ENCODE data around the gene HAUS7. TPM values are rescaled to one million over a fixed set of nuclear protein-coding genes. Genes with fewer than 3 reads are reported as not detected.

The HAUS7 gene
- total and polyA plus RNA-seq, 2 donors from 2014 or later, result 28.1 to 47.6 TPM

- no peak for FAIRE-seq
Measured at GRCh38 chrX:153481043-153481442, 10.7 kb upstream of the HAUS7 start.

GRCh38 chrX:153478746-153479145 lies 8.4 kb upstream of the HAUS7 start:
- Histone ChIP-seq H3K4me3 (ENCODE audit: low read length in 3 of 3) (no peak overlapping the region), H3K4me1 (ENCODE audit: control insufficient read depth in 2 of 3, insufficient read depth in 2 of 3, low read depth in 1 of 3, low read length in 3 of 3) (peaks cover 0 to 5% (median 0%) of the 10 kb centered on the region in 3 donors), H3K36me3 (ENCODE audit: control insufficient read depth in 2 of 3, insufficient read depth in 3 of 3, low read length in 3 of 3) (no peaks in the 10 kb centered on the region), H3K9ac (ENCODE audit: low read length in 3 of 3) (no peak overlapping the region), H3K27ac (ENCODE audit: low read depth in 2 of 2, low read length in 2 of 2) (no peak overlapping the region), H3K9me3 (ENCODE audit: control insufficient read depth in 2 of 3, insufficient read depth in 1 of 3, low read length in 3 of 3) (no peaks in the 10 kb centered on the region), H3K27me3 (ENCODE audit: control insufficient read depth, insufficient read depth, low read length) (no peaks in the 10 kb centered on the region)
- FAIRE-seq (no peak), DNase-seq (no peak)
- no peak for TF ChIP-seq CTCF (IDR thresholded peaks at IDR 0.05; ENCODE audit: borderline replicate concordance, extremely low read depth, insufficient read depth)
- intact Hi-C loops (cut with DNase I), result no loop called here

More at GRCh38 chrX:153481043-153481442, 10.7 kb upstream of the HAUS7 start:
- Histone ChIP-seq H3K9ac (ENCODE audit: low read length in 3 of 3) (no peak overlapping the region), H3K27me3 (ENCODE audit: control insufficient read depth, insufficient read depth, low read length) (no peaks in the 10 kb centered on the region), H3K27ac (ENCODE audit: low read depth in 2 of 2, low read length in 2 of 2) (no peak overlapping the region), H3K4me3 (ENCODE audit: low read length in 3 of 3) (no peak overlapping the region), H3K4me1 (ENCODE audit: control insufficient read depth in 2 of 3, insufficient read depth in 2 of 3, low read depth in 1 of 3, low read length in 3 of 3) (peaks cover 0 to 4% (median 0%) of the 10 kb centered on the region in 3 donors), H3K9me3 (ENCODE audit: control insufficient read depth in 2 of 3, insufficient read depth in 1 of 3, low read length in 3 of 3) (no peaks in the 10 kb centered on the region), H3K36me3 (ENCODE audit: control insufficient read depth in 2 of 3, insufficient read depth in 3 of 3, low read length in 3 of 3) (no peaks in the 10 kb centered on the region)
- no peak for DNase-seq
- intact Hi-C loops (cut with DNase I), result no loop called here
- no peak for TF ChIP-seq CTCF (IDR thresholded peaks at IDR 0.05; ENCODE audit: borderline replicate concordance, extremely low read depth, insufficient read depth)

- Histone ChIP-seq H3K9me3 (ENCODE audit: control insufficient read depth in 2 of 3, insufficient read depth in 1 of 3, low read length in 3 of 3) (no peaks in the 10 kb centered on the region), H3K4me1 (ENCODE audit: control insufficient read depth in 2 of 3, insufficient read depth in 2 of 3, low read depth in 1 of 3, low read length in 3 of 3) (peaks cover 0 to 5% (median 0%) of the 10 kb centered on the region in 3 donors), H3K9ac (ENCODE audit: low read length in 3 of 3) (no peak overlapping the region), H3K27me3 (ENCODE audit: control insufficient read depth, insufficient read depth, low read length) (no peaks in the 10 kb centered on the region), H3K36me3 (ENCODE audit: control insufficient read depth in 2 of 3, insufficient read depth in 3 of 3, low read length in 3 of 3) (no peaks in the 10 kb centered on the region), H3K4me3 (ENCODE audit: low read length in 3 of 3) (no peak overlapping the region), H3K27ac (ENCODE audit: low read depth in 2 of 2, low read length in 2 of 2) (no peak overlapping the region)
- FAIRE-seq (no peak), DNase-seq (peak in 1 of 5 donors; percentile 36)
- intact Hi-C loops (cut with DNase I), result no loop called here
- TF ChIP-seq CTCF (IDR thresholded peaks at IDR 0.05; ENCODE audit: borderline replicate concordance, extremely low read depth, insufficient read depth), result no peak
Measured at GRCh38 chrX:153477901-153478300, 7.5 kb upstream of the HAUS7 start.

DNA sequence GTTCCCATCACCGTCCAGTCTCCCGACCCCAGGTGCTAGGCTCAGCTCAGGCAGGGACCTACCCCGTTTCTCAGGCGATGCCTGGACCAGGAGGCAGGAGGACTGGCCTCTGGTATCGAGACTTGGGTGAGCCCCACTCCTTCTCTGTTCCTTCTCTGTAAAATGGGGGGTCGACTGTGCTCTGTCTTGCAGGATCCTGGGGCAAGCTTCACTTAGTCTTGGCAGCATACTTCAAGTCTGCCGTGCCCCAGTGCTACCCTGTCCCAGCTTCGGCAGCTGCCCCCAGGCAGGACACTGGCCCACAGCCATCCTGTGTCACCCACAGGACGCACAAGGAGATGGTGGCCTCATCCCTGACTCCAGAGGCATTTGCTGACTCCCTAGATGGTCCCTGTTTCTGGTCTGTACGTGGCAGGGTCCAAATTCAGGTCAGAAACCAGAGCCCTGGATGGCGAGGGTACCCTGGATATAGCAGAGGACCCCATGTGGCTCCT lies 7.0 kb upstream of the HAUS7 start:
- Histone ChIP-seq H3K27ac (ENCODE audit: low read depth in 2 of 2, low read length in 2 of 2) (peak overlapping the region in 1 of 2 donors; percentile 43), H3K27me3 (ENCODE audit: control insufficient read depth, insufficient read depth, low read length) (no peaks in the 10 kb centered on the region), H3K9ac (ENCODE audit: low read length in 3 of 3) (no peak overlapping the region), H3K4me3 (ENCODE audit: low read length in 3 of 3) (no peak overlapping the region), H3K36me3 (ENCODE audit: control insufficient read depth in 2 of 3, insufficient read depth in 3 of 3, low read length in 3 of 3) (no peaks in the 10 kb centered on the region), H3K9me3 (ENCODE audit: control insufficient read depth in 2 of 3, insufficient read depth in 1 of 3, low read length in 3 of 3) (no peaks in the 10 kb centered on the region), H3K4me1 (ENCODE audit: control insufficient read depth in 2 of 3, insufficient read depth in 2 of 3, low read depth in 1 of 3, low read length in 3 of 3) (peaks cover 0 to 5% (median 0%) of the 10 kb centered on the region in 3 donors)
- intact Hi-C loops (cut with DNase I), result no loop called here
- no peak for FAIRE-seq
- no peak for TF ChIP-seq CTCF (IDR thresholded peaks at IDR 0.05; ENCODE audit: borderline replicate concordance, extremely low read depth, insufficient read depth)
- peak in 1 of 5 donors; percentile 47 for DNase-seq
